Body of pancreas (tissue), 4 donors: ENCODE measurements around the gene WEE1.

Source experiments
- POLR2A ChIP-seq, 3 donors: fragments of 450-650 bp; IDR thresholded peaks; one replicate each; pipeline ENCODE4 v1.6.1; 2016; ENCODE audit warnings: antibody characterized with exemption in 3 of 3, mild to moderate bottlenecking in 2 of 3
- TF ChIP-seq, protein P1 (sequence below), 7 experiments: fragments of 450-650 bp in 4 of 7; fragments of 200-600 bp in 3 of 7; sonication (generic) in 3 of 7; IDR thresholded peaks; one replicate each; pipeline ENCODE4 v1.5.1; 2016 to 2019; ENCODE audit warnings: antibody characterized with exemption in 7 of 7

DNA sequence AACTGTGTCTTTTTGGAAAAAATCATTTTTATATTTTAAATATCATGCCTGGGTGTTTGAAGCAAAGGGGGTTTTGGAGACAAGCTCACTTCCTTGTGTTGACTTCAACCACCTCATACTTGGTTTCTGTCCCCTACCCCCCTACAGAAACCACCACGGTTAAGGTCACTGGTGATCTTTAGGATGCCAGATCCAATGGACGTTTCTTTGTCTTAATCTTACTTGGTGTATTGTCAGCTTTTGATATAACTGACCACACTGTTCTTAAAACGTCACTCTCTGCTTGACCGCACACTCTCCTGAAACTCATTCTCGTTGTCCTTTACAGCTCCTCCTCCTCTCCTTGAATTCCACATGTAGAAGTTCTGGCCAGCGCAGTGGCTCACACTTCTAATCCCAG lies 55.6 kb downstream of the WEE1 start:
- TF ChIP-seq, protein P1, sequence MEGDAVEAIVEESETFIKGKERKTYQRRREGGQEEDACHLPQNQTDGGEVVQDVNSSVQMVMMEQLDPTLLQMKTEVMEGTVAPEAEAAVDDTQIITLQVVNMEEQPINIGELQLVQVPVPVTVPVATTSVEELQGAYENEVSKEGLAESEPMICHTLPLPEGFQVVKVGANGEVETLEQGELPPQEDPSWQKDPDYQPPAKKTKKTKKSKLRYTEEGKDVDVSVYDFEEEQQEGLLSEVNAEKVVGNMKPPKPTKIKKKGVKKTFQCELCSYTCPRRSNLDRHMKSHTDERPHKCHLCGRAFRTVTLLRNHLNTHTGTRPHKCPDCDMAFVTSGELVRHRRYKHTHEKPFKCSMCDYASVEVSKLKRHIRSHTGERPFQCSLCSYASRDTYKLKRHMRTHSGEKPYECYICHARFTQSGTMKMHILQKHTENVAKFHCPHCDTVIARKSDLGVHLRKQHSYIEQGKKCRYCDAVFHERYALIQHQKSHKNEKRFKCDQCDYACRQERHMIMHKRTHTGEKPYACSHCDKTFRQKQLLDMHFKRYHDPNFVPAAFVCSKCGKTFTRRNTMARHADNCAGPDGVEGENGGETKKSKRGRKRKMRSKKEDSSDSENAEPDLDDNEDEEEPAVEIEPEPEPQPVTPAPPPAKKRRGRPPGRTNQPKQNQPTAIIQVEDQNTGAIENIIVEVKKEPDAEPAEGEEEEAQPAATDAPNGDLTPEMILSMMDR (IDR thresholded peaks at IDR 0.05), result no peak
- TF ChIP-seq POLR2A (IDR thresholded peaks at IDR 0.05), result no peak
